HG03378 (cell line): ENCODE data around the gene ZNF831.

Experiments
- ATAC-seq: cut with Tn5 transposase; IDR thresholded peaks from one replicate; pipeline ENCODE4 v1.9.1; 2021; ENCODE audit warnings: mild to moderate bottlenecking, moderate library complexity; ENCODE audit not compliant: unreplicated experiment

Gene ZNF831

DNA sequence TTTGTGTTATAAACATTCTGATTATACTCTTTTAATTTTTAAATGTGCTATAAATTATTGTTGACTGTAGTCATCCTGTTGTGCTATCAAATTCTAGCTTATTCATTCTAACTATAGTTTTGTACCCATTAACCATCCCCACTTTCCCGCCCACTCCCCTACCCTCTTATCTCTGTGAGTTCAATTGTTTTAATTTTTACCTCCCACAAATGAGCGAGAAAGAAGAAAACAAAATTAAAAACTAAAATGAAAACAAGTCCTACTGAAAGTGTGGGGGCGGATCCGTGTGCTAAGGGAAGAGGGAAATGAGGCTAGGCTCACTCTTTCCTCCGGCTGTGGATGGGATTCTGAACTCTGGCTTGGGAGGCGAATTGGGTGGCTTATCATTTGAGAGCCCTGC, 6.6 kb upstream of the ZNF831 start:
- no peak for ATAC-seq

GRCh38 chr20:59157531-59157930, 6.1 kb upstream of the ZNF831 start:
- no peak for ATAC-seq

- no peak for ATAC-seq
Observed at GRCh38 chr20:59157961-59158541, 5.6 kb upstream of the ZNF831 start.

GRCh38 chr20:59158673-59159072, 4.9 kb upstream of the ZNF831 start:
- ATAC-seq = no peak

DNA sequence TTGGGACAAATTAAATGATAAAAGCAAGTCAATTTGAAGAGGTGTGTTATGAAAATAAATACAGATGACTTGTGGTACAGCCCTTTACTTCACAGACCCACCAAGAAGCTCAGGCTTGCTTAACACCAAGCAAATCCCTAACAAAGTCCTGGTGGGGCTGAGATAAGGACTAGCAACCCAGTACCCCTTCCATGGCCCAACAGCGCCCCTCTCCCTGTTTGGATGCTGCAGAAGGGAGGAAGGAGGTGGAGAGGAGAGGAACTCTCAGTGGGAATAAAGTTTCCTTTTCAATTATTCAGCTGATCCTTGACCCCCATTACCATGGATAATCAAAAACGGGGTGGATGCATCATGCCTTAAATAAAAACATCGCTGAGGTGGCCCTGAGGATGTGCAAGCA, 4.5 kb upstream of the ZNF831 start:
- ATAC-seq = no peak

- no peak for ATAC-seq
Observed at GRCh38 chr20:59159493-59160376, 3.9 kb upstream of the ZNF831 start.

DNA sequence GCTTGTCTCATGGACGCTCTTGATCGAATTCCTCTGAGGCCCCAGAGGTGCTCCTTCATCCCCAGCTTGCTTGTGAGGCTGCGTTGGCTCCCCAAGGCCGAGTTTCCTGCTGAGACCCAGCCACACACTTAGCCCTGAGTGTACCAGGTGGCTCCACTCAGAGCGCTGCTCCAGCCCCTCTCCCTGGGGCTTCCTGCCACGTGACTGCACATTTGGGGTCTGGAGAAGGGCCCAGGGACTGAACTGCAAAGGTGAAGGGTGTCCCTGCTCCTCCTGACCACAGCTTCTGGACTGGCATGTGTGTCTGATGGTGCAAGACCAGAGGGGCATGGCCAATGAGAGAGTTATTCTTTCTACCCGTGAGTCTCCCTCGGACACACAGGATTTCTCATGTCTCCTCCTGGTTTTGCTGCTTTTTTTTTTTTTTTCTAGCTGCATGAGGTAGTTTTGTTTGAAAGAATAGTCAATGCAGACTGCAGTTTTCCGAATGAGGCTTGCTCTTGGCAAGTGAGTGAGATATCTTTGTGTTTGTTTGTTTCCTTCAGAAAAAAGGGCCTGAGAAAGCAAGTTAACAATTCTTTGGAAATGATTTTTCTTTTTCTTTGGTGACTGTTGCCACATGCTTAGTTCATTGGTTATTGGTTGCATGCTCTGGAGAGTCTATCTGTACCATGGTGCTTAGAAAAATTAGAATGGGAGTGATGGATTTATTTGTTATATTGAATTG, 3.1 kb upstream of the ZNF831 start:
- ATAC-seq = no peak

DNA sequence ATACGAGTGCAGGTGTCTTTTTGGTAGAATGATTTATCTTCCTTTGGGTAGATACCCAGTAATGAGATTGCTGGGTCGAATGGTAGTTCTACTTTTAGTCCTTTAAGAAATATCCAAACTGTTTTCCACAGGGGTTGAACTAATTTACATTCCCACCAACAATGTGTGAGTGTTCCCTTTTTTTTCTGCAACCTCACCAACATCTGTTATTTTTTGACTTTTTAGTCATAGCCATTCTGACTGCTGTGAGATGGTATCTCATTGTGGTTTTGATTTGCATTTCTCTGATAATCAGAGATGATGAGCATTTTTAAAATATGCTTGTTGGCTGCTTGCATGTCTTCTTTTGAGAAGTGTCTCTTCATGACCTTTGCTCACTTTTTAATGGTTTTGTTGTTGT, 1.9 kb upstream of the ZNF831 start:
- no peak for ATAC-seq

DNA sequence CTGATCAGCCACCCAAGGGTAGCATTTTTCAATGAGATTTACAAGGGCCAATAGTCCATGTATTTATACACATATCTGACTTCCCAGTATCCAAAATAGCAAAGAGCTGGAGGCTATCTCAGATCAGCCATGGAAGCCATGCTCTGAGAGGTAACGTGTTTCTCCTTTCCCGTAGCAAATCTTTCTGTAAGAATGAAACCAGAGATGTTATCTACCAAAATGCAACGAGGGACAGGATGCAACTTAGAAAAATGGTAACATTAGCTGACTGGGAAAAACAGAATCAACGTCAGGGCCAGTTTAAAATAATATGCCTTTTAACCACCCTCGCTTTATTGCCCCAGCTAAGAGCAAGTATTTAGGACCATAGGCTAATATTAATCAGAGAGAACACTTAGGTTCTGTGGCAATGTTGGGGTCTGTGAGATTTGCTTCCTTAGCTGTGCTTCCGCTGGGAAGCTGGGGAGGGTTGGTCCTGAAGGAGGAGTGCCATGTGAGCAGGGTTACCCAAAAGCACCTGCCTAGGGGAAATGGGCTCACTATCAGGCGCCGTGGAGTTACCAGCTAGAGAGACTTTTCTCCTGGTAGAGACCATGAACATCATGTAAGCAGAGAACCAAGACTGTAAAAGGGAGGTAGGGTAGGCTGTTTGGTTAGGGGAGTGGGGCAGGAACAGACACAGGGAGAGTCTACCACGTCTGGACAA, 1.2 kb downstream of the ZNF831 start:
- ATAC-seq = no peak

DNA sequence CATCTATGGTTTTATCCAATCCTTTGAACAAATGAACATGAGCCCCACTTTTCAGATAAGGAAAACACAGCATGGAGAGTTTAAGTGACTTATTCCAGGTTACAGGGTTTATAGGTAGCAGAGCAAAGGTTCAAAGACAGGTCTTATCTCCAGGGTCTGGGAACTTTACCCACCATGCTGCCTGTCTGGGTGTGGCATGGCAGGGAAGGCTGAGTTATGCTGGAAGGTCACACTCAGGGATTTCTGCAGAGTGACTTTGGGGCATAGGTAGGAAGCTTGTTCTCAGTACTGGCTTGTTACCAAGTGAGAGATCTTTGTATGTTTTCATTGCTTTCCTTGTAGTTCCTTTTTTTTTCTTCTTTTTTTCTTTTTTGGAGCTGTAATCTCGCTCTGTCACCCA, 1.8 kb downstream of the ZNF831 start:
- ATAC-seq = no peak

GRCh38 chr20:59165891-59166709, 2.5 kb downstream of the ZNF831 start:
- ATAC-seq = no peak

DNA sequence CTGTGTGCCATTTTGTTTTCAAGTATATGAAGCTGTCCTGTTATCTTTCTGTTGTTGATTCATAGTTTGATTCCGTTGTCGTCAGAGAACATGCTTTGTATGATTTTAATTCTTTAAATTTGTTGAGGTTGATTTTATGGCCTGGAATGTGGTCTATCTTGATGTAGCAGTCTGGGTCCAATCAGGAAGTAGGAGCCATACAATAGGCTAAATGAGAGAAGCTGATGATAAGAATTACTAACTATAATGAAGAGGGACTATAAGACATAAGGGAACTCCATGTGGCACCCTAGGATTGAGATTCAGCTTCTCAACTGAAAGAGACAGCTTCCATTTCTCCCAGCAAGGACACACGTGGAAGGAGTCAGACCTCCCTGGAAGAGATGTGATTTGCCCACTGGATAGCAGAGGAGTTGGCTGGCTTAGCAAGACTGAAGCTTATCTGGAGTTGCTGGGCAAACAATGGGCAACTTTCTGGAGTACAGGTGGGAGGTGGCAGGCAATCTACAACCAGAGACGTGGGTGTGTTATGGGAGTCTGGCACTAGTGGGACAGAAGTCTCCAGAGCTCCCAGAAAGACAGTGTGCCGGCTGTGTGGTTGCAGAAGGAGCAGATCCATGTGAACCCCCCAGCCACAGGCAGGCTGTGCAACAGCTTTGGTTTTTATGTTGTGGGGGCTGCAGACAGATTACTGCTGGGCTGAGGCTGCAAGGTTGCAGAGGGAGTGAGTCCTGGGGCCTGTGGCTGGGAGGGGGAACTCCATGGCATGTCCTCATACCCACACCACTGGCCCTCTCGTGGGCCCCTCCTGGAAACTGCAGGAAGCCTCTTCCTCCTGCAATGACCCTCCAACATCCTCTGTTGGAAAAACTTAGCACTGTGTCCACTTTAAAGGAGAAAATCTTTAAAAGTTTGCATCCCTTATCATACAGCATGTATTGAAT, 7.1 kb downstream of the ZNF831 start:
- ATAC-seq = no peak

- no peak for ATAC-seq
Observed at GRCh38 chr20:59171986-59172385, 8.4 kb downstream of the ZNF831 start.

- no peak for ATAC-seq
Observed at GRCh38 chr20:59173938-59174491, 10.4 kb downstream of the ZNF831 start.

DNA sequence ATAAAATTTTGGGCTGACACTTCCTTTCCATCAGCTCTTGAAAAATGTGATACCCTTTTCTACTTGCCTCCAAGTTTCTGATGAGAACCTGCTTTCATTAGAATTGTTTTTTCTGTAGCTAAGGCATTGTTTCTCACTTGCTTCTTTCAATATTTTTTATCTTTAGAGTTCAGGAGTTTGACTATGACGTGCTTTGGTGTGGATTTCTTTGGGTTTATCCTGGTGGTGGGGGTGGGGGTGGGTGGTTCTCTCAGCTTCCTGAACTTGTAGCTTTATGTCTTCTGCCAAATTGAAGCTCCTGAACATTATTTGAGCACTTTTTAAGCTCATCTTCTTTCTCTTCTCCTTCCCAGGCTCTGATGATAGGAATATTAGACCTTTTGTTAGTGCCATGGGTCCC, 11.4 kb downstream of the ZNF831 start:
- ATAC-seq = no peak

GRCh38 chr20:59175861-59176260, 12.2 kb downstream of the ZNF831 start:
- no peak for ATAC-seq

DNA sequence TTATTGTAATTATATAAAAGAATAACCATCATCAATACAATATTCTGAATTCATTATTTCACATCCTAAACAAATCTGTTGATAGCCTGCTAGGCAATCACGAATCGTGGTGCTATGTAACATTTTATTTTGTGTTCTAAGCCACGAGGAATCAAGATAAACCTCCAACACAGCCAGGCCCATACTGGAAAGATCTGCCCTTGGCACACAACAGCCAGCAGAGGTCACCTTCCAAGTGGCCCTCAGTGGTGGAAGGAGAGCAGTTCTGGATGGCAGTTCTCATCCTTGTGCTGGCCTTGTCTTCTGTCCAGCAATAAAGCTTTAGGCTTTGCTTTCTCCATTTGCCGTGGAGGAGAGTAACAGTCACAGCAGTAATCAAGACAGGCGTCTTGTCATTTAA, 13.2 kb downstream of the ZNF831 start:
- ATAC-seq = no peak

DNA sequence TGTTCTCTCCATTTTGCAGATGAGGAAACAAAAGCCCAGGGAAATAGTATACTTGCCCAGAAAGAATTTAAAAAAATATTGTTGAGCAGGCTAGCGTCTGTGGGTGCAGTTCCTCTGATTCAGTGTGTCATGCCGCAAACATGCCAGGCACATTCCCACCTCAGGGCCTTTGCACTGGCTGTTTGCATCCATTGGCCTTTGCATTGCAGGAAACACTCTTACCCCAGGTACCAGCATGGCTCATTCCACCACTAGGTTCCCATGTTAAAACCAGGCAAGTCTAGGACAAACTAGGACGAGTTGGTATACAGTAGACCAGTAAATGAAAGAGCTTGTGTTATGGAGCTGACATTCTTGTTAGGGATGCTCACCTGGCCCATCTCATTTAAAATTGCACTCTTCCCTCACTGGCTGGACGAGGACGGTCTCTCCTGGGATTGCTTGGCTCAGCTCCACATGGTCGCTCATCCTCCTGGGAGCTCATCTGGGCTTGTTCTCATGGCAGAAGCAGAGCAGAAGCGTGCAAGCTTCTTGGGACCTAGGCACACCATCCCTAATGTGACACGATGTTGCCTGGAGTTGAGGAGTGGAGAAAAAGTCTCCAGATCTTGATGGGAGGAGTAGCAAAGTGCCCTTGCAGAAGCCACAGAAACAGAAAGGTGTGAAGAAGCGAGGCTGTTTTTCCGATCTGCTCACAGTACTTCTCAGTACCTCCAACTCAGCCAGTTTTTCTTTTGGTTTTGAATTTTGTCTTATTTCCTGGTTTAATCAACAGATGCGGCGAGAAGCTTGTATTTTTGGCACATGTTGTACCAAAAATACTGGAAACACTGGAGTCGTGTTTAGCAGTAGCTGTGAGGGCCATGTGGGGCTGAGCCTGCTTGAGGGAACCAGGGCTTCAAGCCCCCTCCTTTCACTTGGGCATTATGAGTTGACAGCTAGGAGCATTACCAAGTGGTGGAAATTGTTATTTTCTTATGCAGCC, 13.9 kb downstream of the ZNF831 start:
- no peak for ATAC-seq
